Measurements from ENCODE around the gene RBM24.

DNA sequence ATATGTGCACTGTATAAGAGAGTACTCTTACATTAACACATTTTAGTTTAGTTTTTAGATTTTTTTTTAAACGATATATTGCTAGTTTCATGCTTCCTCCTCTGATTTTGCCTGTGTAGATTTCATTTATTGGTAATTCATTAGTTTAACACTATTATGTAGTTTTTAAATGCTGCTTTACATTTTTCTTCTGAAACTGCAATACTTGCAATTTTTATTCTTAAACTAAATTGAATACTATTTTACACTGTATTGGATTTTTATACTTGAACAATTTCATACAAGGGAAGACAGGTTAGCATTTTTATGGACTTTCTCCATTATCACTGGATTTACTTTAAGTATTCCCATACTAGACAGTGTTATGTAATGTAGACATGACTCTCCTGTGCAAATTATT, 12.2 kb downstream of the RBM24 start:
- TF ChIP-seq, protein P1, sequence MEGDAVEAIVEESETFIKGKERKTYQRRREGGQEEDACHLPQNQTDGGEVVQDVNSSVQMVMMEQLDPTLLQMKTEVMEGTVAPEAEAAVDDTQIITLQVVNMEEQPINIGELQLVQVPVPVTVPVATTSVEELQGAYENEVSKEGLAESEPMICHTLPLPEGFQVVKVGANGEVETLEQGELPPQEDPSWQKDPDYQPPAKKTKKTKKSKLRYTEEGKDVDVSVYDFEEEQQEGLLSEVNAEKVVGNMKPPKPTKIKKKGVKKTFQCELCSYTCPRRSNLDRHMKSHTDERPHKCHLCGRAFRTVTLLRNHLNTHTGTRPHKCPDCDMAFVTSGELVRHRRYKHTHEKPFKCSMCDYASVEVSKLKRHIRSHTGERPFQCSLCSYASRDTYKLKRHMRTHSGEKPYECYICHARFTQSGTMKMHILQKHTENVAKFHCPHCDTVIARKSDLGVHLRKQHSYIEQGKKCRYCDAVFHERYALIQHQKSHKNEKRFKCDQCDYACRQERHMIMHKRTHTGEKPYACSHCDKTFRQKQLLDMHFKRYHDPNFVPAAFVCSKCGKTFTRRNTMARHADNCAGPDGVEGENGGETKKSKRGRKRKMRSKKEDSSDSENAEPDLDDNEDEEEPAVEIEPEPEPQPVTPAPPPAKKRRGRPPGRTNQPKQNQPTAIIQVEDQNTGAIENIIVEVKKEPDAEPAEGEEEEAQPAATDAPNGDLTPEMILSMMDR (conservative IDR thresholded peaks at IDR 0.05; ENCODE audit: low read depth, low read length): no peak
- TF ChIP-seq EZH2 (IDR thresholded peaks at IDR 0.05; ENCODE audit: low read length, unreplicated experiment) (no peak), EZH2phosphoT487 (IDR thresholded peaks at IDR 0.05; ENCODE audit: borderline replicate concordance, low read length) (no peak)
